Activated naive CD4-positive, alpha-beta T cell treated with anti-CD3 and anti-CD28 coated beads, Interleukin-2, amount 10 ng/mL, durations not matched to agents 7 days and 5 days (primary cell): ENCODE measurements around the gene ERN1.
"Not testable (repeated sequence)": the region's sequence is repeated elsewhere in the genome, so short reads cannot be mapped to it uniquely, and the experiment has no call there.

Experiments
- CTCF ChIA-PET: fragments of 350-600 bp; sonication (Branson Sonifier 250); formaldehyde crosslinking; loops from one replicate; lab custom pipeline; 2021; ENCODE audit warnings: antibody characterized with exemption; lab: Charles Lee
- DNase-seq: peaks from one replicate; pipeline ENCODE4 v3.0.0-alpha.2; 2020
- H3K27ac Mint-ChIP-seq: one replicate; pipeline ENCODE4 v1.8.0; 2021; ENCODE audit warnings: mild to moderate bottlenecking, moderate library complexity, mixed read lengths
- H3K27me3 Mint-ChIP-seq: one replicate; pipeline ENCODE4 v1.8.0; 2021; ENCODE audit warnings: mild to moderate bottlenecking, mixed read lengths
- H3K36me3 Mint-ChIP-seq: one replicate; pipeline ENCODE4 v1.8.0; 2021; ENCODE audit warnings: mixed read lengths
- H3K4me1 Mint-ChIP-seq: one replicate; pipeline ENCODE4 v1.8.0; 2021; ENCODE audit warnings: mixed read lengths
- H3K4me3 Mint-ChIP-seq: one replicate; pipeline ENCODE4 v1.8.0; 2021; ENCODE audit warnings: mild to moderate bottlenecking, moderate library complexity, mixed read lengths
- H3K9me3 Mint-ChIP-seq: one replicate; pipeline ENCODE4 v1.8.0; 2021; ENCODE audit warnings: mixed read lengths

Gene ERN1

DNA sequence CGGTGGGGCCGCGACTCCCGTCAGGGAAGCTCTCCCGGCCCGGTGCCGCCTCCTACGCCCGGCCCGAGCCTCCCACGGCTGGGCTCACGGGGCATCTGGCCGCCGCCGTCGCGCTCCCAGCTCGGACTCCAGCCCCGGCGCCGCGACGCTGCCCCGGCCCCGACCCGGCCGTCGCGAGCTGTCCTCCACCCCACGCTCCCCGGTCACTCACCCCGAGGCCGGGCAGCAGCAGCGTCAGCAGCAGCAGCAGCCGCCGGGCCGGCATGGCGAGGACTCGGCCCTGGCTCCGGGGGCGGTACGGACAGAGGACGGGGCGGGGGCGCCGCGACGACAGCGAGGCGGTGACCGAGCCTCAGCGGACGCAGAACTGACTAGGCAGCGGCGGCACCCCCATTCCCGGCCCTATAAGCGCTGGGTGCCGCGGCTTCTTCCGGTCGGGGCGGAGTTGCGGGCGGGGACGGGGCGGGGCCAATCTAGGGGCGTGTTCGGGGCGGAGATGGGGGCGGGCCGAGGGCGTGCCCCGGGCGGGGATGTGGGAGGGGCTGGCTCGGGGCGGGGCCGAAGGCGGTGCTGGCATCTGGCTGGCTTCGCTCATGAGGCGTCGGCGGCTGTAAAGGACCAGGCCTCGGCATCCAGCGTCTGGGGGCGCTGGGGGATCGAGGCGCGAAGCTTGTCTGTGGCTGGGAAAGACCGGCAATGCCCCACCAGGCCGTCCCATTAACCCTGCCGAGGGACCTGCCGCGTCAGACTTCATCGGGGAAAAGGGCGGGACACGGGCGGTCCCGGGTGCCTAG lies at the start of gene ERN1:
Gene ERN1 (minus strand): TSS at position 380 of the 794 bp plus-strand sequence. CDS start 115 bp downstream, at position 265.
- peaks cover 1% of the 10 kb centered on the region for H3K27me3 Mint-ChIP-seq
- H3K36me3 Mint-ChIP-seq = peaks cover 16% of the 10 kb centered on the region
- DNase-seq = peak; percentile 93
- peak within 1 kb of the TSS; percentile 97 for H3K4me3 Mint-ChIP-seq
- H3K27ac Mint-ChIP-seq = peak within 1 kb of the TSS; percentile 89
- CTCF ChIA-PET = interaction anchor here (0.7 to 7.7 kb wide), 4 partner anchors 65 to 141 kb away, joined by 3 to 417 read pairs (median 108); no protein-coding TSS in a partner anchor
- peaks cover 56% of the 10 kb centered on the region for H3K4me1 Mint-ChIP-seq
- H3K9me3 Mint-ChIP-seq = no peaks in the 10 kb centered on the region

DNA sequence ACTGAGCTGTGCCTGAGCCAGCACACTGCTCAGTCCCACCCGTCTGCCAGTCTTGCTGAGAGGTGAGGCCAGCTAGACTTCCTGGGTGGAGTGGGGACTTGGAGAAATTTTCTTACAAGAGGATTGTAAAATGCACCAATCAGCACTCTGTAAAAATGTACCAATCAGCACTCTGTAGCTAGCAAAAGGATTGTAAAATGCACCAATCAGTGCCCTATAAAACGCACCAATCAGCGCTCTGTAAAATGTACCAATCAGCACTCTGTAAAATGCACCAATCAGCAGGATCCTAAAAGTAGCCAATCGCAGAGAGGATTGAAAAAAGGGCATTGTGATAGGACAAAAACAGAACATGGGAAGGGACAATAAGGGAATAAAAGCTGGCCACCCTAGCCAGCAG lies 49.1 kb upstream of the ERN1 start:
- H3K4me1 Mint-ChIP-seq, H3K27me3 Mint-ChIP-seq, H3K36me3 Mint-ChIP-seq, H3K4me3 Mint-ChIP-seq, H3K27ac Mint-ChIP-seq, DNase-seq, H3K9me3 Mint-ChIP-seq: not testable (repeated sequence)
- CTCF ChIA-PET = interaction anchor here (1.2 kb wide), 1 partner anchor 12 kb away, joined by 3 read pairs; no protein-coding TSS in a partner anchor

DNA sequence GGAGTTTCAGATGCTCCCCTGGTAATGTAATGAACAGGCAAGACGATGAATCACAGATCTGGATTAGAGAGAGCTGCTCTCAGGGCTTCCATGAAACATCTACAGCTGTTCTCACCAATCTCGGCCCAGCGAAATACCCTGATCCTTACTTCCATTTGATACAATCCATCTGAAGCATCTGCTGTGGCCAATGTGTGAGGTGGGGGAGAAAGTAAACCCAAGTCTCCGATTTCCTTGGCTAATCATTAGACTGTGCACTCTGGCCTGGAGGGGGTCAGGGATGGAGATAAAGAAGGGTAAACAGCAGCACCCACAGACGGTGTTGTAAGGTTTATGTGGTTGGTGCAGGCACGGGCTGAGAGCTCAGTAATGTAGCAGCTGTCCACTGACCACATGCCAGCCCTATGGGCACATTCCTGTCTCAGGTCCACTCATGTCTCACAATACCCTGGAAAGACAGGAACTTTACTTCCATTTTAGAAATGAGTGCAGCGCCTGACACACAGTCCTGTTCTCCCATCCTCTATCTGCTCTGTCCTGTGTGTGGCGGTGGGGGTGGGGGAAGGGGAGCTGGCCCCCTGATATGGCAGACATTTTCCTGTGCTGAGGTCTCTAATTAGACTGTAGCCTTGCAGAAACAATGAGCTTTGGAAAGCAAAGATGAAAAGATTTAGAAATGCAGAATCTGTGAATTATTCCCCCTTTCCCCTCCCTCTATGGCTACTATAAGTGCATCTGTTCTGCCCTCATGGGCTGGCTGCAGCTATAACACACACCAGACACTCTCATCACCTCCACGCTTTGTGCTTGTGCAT lies 48.3 kb upstream of the ERN1 start:
- no peaks in the 10 kb centered on the region for H3K4me1 Mint-ChIP-seq
- no peaks in the 10 kb centered on the region for H3K27me3 Mint-ChIP-seq
- H3K9me3 Mint-ChIP-seq = peaks cover 5% of the 10 kb centered on the region
- no peak overlapping the region for H3K4me3 Mint-ChIP-seq
- no peak overlapping the region for H3K27ac Mint-ChIP-seq
- H3K36me3 Mint-ChIP-seq = peaks cover 8% of the 10 kb centered on the region
- CTCF ChIA-PET = interaction anchor here (1.2 kb wide), 1 partner anchor 13 kb away, joined by 3 read pairs; no protein-coding TSS in a partner anchor
- DNase-seq = no peak

DNA sequence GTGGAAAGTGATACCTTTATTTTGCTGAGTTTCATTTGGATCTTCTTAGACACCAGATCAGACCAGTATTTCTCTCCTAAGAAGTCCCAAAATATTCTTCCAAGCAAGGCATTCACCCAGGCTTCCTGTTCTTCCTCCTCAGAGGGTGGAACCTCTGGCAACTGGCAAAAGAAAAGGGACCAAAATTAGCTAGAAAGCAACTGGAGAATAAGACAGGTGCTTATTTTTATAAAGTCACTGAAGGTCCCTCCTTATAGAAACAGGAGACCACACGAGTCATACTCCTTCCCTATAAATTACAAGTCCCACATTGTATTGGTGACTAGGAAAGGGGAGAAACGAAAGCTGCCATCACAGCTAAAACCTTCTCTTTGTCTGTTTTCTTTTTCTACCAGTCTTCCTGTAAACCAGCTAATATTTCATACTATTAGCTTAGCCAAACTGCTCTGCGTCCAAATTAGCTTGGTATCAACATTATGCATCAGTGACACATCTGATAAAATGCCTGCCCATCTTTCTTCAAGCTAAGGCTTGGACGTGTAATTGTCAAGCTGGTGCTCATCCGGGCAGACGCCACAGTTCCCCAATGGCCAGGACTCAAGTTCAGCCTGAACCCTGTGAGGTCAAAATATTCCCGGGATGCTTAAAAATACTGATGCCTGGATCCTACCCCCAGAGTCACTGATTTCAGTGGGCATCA lies 47.5 kb upstream of the ERN1 start:
- H3K4me1 Mint-ChIP-seq = no peaks in the 10 kb centered on the region
- H3K9me3 Mint-ChIP-seq = peaks cover 5% of the 10 kb centered on the region
- no peak overlapping the region for H3K4me3 Mint-ChIP-seq
- no peak for DNase-seq
- H3K36me3 Mint-ChIP-seq = peaks cover 10% of the 10 kb centered on the region
- no peaks in the 10 kb centered on the region for H3K27me3 Mint-ChIP-seq
- no peak overlapping the region for H3K27ac Mint-ChIP-seq
- CTCF ChIA-PET = no interaction called here

DNA sequence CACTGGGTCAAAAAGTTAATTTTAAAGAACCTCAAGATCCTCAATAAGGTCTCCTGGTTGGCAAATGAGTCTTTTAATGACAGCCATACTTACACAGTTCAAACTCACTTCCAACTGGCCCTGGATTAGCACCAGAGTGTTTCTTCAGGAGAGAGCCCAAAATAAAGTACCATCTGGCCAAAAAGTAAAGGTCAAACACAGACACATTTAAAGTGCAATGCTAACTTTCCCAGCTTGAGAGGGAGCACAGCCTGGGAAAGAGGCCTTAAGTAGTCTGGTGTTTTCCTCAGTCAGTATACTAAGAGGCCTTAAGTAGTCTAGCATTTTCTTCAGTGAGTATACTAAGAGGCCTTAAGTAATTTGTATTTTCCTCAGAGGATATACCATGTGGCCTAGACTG lies 46.6 kb upstream of the ERN1 start:
- Mint-ChIP-seq H3K9me3 (peaks cover 5% of the 10 kb centered on the region), H3K36me3 (peaks cover 13% of the 10 kb centered on the region), H3K27me3 (no peaks in the 10 kb centered on the region), H3K4me3 (no peak overlapping the region), H3K27ac (no peak overlapping the region), H3K4me1 (no peaks in the 10 kb centered on the region)
- DNase-seq = no peak
- CTCF ChIA-PET = no interaction called here

DNA sequence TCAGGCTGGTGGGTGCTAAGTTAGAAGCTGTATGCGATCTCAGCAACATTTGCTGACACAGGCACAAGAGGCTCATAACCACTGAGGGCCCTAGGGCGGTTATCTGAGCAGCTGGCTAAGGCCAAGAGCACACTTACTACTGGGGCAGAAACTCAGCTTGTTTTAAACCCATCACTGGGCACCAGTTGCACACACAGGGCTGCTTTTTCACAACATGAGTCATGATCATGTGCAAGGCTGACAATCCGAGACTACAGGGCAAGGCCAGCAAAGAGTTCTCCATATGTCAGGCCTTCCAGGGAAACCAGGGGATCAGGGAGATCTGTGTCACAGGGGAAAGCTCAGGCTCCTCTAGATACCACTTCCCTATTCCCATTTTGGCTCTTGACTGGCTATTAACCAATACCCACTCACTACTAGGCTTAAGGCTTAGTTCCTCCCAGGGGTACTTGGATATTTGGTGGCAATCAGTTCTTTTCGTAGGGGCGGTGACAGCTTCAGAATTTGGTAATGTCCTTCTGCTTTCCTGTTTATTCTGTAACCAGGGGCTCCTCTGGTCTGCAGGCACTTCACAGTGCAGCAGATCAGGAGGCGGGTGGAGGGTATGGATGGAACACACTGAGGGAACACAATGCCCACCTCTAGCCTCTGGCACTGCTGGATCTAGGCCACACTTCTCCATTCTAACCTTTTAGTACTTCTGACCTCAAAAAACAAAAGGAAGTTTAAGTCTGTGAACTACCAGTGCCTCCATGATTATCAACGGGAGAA lies 44.9 kb upstream of the ERN1 start:
- no peak for DNase-seq
- Mint-ChIP-seq H3K36me3 (peaks cover 15% of the 10 kb centered on the region), H3K27me3 (no peaks in the 10 kb centered on the region), H3K27ac (peak overlapping the region; percentile 43), H3K4me3 (no peak overlapping the region), H3K9me3 (peaks cover 5% of the 10 kb centered on the region), H3K4me1 (no peaks in the 10 kb centered on the region)
- CTCF ChIA-PET = no interaction called here

DNA sequence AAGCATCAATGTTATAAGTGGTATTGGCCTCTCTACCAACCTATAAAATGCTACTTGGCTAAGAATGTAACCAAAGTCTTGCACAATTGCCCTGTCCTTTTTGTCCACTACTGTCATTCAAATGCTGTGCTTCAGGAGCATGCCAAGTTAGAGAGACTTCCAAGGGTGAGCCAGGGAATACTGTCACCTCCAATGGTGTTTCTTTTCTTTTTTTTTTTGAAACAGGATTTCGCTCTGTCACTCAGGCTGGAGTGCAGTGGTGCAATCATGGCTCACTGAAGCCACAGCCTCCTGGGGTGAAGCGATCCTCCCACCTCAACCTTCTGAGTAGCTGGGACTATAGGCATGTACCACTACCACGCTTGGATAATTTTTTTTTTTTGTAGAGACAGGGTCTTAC lies 43.7 kb upstream of the ERN1 start:
- no peak for DNase-seq
- Mint-ChIP-seq H3K36me3 (peaks cover 12% of the 10 kb centered on the region), H3K27me3 (no peaks in the 10 kb centered on the region), H3K9me3 (no peaks in the 10 kb centered on the region), H3K27ac (no peak overlapping the region), H3K4me1 (no peaks in the 10 kb centered on the region), H3K4me3 (no peak overlapping the region)
- CTCF ChIA-PET = no interaction called here

DNA sequence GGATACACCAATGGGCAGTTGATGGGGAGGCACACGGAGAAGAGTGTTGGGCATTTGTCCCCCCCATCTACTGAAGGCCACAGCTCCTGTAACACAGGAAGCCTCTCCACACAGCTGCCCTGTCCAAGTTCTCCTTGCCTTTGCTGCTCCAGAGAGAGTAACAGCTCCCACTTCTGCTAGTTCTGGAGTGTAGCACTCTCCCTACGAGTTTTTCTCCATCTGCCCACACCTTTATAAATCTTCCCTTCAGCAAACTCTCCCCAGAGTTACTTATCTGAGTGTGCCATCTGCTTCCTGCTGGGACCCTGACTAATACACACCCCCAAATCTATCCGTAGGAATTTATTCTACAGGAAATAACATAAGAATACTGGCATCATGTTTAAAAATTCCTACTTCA lies 42.6 kb upstream of the ERN1 start:
- H3K9me3 Mint-ChIP-seq = no peaks in the 10 kb centered on the region
- CTCF ChIA-PET = no interaction called here
- no peaks in the 10 kb centered on the region for H3K4me1 Mint-ChIP-seq
- no peak overlapping the region for H3K4me3 Mint-ChIP-seq
- H3K27ac Mint-ChIP-seq = no peak overlapping the region
- H3K36me3 Mint-ChIP-seq = peaks cover 12% of the 10 kb centered on the region
- DNase-seq = no peak
- H3K27me3 Mint-ChIP-seq = no peaks in the 10 kb centered on the region

DNA sequence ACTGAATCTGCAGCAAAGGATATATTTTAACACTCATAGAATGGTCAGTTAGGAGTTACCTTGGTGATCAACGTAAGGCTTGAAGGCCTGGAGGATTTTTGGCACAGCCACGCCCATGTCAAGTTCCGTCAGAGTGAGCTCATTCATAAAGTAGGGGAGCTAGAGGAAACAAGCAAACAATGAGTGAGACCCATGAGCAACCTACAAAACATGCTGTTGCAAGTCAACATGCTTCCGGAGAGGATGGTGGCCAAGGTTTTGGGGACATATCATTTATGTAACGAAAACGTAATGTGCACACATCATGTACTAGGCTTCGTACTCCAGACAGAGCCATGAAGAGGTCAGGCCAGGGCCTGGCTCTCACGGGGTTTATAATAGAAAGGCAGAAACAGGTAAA lies 41.1 kb upstream of the ERN1 start:
- H3K4me1 Mint-ChIP-seq = no peaks in the 10 kb centered on the region
- H3K36me3 Mint-ChIP-seq = peaks cover 10% of the 10 kb centered on the region
- H3K27me3 Mint-ChIP-seq = no peaks in the 10 kb centered on the region
- DNase-seq = no peak
- CTCF ChIA-PET = no interaction called here
- H3K9me3 Mint-ChIP-seq = no peaks in the 10 kb centered on the region
- H3K4me3 Mint-ChIP-seq = no peak overlapping the region
- no peak overlapping the region for H3K27ac Mint-ChIP-seq

DNA sequence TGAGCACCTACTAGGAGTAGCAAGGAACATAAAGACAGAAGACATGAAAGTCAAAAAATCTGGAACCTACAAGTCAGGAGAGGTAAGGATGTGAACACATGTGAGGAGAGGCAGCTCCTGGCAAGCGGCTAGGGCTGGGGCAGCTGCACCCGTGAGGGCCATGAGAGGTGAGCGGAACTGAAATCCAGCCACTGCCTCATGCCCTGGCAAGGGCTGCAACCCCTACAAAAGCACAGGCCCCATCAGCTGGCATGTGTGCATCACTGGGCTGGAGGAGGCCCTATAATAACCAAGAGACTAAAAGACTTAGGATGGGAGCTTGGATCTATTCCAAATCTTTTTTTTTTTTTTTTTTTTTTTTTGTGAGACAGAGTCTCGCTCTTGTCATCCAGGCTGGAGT lies 40.3 kb upstream of the ERN1 start:
- Mint-ChIP-seq H3K27me3 (no peaks in the 10 kb centered on the region), H3K36me3 (peaks cover 10% of the 10 kb centered on the region), H3K4me3 (no peak overlapping the region), H3K4me1 (no peaks in the 10 kb centered on the region), H3K27ac (no peak overlapping the region), H3K9me3 (no peaks in the 10 kb centered on the region)
- CTCF ChIA-PET = no interaction called here
- DNase-seq = no peak

DNA sequence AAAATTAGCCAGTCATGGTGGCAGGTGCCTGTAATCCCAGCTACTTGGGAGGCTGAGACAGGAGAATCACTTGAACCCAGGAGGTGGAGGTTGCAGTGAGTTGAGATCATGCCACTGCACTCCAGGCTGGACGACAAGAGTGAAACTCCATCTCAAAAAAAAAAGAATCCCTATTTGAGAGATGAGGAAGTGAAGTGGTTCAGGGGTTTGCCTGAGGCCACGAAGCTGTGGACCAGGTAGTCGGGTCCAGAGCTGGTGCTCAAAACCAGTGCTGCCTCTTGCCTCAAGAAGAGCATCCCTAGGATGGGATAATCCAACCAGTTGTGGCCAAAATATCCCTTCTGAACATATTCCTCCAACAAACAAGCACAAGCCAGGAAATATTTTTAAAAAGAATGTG lies 37.7 kb upstream of the ERN1 start:
- not testable (repeated sequence) for H3K27me3 Mint-ChIP-seq, H3K27ac Mint-ChIP-seq, H3K4me3 Mint-ChIP-seq, H3K9me3 Mint-ChIP-seq, H3K4me1 Mint-ChIP-seq, H3K36me3 Mint-ChIP-seq, DNase-seq
- CTCF ChIA-PET = interaction anchor here (1.3 kb wide), 1 partner anchor 123 kb away, joined by 4 read pairs; no protein-coding TSS in a partner anchor

DNA sequence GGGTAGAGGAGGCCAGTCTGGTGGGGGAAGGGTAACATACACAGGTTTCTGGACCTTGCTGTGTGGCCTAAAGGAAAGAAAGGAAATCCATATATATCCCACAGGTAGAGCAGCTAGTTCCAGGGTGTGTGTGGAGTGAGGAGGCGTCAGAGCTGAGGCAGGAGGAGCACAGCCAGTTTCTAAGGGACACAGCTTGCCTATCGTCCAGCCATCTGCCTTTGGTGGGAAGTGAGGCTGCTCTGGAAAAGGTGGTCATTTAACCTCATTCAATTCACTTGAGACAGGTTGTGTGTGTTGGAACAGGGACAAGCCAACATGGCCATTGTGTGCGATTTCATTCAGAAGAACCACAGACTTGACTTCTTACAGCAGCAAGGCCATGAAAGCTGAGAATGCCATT lies 36.9 kb upstream of the ERN1 start:
- DNase-seq = no peak
- H3K9me3 Mint-ChIP-seq = no peaks in the 10 kb centered on the region
- CTCF ChIA-PET = interaction anchor here (1.3 kb wide), 1 partner anchor 124 kb away, joined by 4 read pairs; no protein-coding TSS in a partner anchor
- H3K4me1 Mint-ChIP-seq = no peaks in the 10 kb centered on the region
- H3K36me3 Mint-ChIP-seq = peaks cover 4% of the 10 kb centered on the region
- H3K4me3 Mint-ChIP-seq = no peak overlapping the region
- H3K27me3 Mint-ChIP-seq = no peaks in the 10 kb centered on the region
- H3K27ac Mint-ChIP-seq = no peak overlapping the region

DNA sequence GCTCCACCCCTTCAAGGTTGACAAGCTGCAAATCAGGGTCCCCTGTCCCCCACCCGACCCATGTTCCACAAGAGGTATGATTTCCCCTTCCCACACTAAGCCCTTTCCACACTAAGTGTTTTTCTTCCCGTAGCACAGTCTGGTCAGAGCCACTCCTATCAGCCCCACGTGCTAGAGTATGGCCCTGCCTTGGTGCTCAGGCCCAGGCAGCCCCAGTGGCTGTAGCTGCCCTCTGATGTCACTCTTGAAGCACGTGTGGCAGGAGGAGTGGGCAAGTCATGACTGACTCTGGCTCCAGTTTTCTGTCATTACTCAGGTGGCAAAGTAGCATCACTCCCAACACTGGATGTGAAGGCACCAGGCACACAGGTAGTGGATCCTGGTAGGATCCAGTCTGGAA lies 35.4 kb upstream of the ERN1 start:
- H3K9me3 Mint-ChIP-seq = no peaks in the 10 kb centered on the region
- no peaks in the 10 kb centered on the region for H3K4me1 Mint-ChIP-seq
- H3K4me3 Mint-ChIP-seq = no peak overlapping the region
- H3K36me3 Mint-ChIP-seq = peaks cover 4% of the 10 kb centered on the region
- no peaks in the 10 kb centered on the region for H3K27me3 Mint-ChIP-seq
- DNase-seq = no peak
- no peak overlapping the region for H3K27ac Mint-ChIP-seq
- CTCF ChIA-PET = no interaction called here
